ENCODE measurements around the gene ASAP2. TPM values are rescaled to one million over a fixed set of nuclear protein-coding genes. Genes with fewer than 3 reads are reported as not detected.

Gene ASAP2
- total RNA-seq, 1 experiment from 2014 or later = 12.6 TPM

- H3K79me1 ChIP-seq (ENCODE audit: insufficient read depth, low read depth, low read length, poor library complexity, severe bottlenecking) = no peaks in the 10 kb centered on the region
- no peak overlapping the region for H3K23ac ChIP-seq (ENCODE audit: insufficient read length, low read depth, low read length)
- H2BK15ac ChIP-seq (ENCODE audit: low read depth, low read length) = no peak overlapping the region
- Mint-ChIP-seq H3K9me3 (no peaks in the 10 kb centered on the region; a peak in 1 of 5 replicates), H3K4me1 (peaks cover 17 to 19% of the 10 kb centered on the region in 2 experiments), H3K27me3 (ENCODE audit: low read depth) (peaks cover 7% of the 10 kb centered on the region), H3K36me3 (ENCODE audit: insufficient read depth in 1 of 3, low read depth in 3 of 3) (peaks cover 0 to 2% (median 0%) of the 10 kb centered on the region in 3 experiments; a peak in 1 of 7 replicates), H3K27ac (no peak overlapping the region), H3K4me3 (no peak overlapping the region)
- no peaks in the 10 kb centered on the region for H3K23me2 ChIP-seq (ENCODE audit: insufficient read length, low read depth, low read length, poor library complexity, severe bottlenecking)
- no peak overlapping the region for H3K14ac ChIP-seq (ENCODE audit: insufficient read depth, low read length)
- no peaks in the 10 kb centered on the region for H4K20me1 ChIP-seq (ENCODE audit: control insufficient read depth, insufficient read depth, insufficient read length)
- H3K27ac ChIP-seq (ENCODE audit: insufficient read length, low read depth, low read length) = no peak overlapping the region
- no CpG with 5 or more reads among the region's 2 CpGs for whole genome bisulfite sequencing (ENCODE audit: extremely low coverage, insufficient read length, low lambda C conversion rate)
- H2BK5ac ChIP-seq (ENCODE audit: insufficient read length, low read length) = no peak overlapping the region
- H4K91ac ChIP-seq (ENCODE audit: insufficient read length, low read depth, low read length) = no peak overlapping the region
- no peak overlapping the region for H2BK20ac ChIP-seq (ENCODE audit: low read depth, low read length, poor library complexity, severe bottlenecking)
- H4K5ac ChIP-seq (ENCODE audit: insufficient read length, low read depth, low read length) = no peak overlapping the region
- H3K56ac ChIP-seq (ENCODE audit: insufficient read length, low read depth, low read length) = no peak overlapping the region
- no peak overlapping the region for H3K4ac ChIP-seq (ENCODE audit: low read depth, low read length)
- no peaks in the 10 kb centered on the region for H3K79me2 ChIP-seq (ENCODE audit: insufficient read depth, low read length)
- no peak overlapping the region for H2AFZ ChIP-seq (ENCODE audit: low read length)
- H4K8ac ChIP-seq (replicated peaks; ENCODE audit: insufficient read length, low read depth, low read length) = no peak overlapping the region
- H3K4me2 ChIP-seq (ENCODE audit: insufficient read depth, insufficient read length, low read length) = no peak overlapping the region
- no peaks in the 10 kb centered on the region for H3K27me3 ChIP-seq (ENCODE audit: insufficient read depth, low read length)
- no peak overlapping the region for H2BK120ac ChIP-seq (ENCODE audit: low read depth, low read length, poor library complexity, severe bottlenecking)
- no peak overlapping the region for H3K18ac ChIP-seq (ENCODE audit: insufficient read length, low read depth, low read length)
- no peaks in the 10 kb centered on the region for H3K4me1 ChIP-seq (ENCODE audit: insufficient read depth, low read length)
- H2AK5ac ChIP-seq (ENCODE audit: insufficient read length, low read length) = no peak overlapping the region
- TF ChIP-seq CTCF (conservative IDR thresholded peaks at IDR 0.05) = no peak
- DNase-seq = no peak
- no peak overlapping the region for H3T11ph ChIP-seq (ENCODE audit: low read length)
- no peaks in the 10 kb centered on the region for H3K9me3 ChIP-seq (ENCODE audit: control insufficient read depth, low read depth, low read length)
- no peak overlapping the region for H2BK12ac ChIP-seq (ENCODE audit: insufficient read length, low read depth, low read length)
- no peak overlapping the region for H3K9ac ChIP-seq (ENCODE audit: extremely low read depth, insufficient read length, low read length)
Observed at GRCh38 chr2:9187620-9188214, 18.9 kb upstream of the ASAP2 start.

Measured in H9 (cell line).